ENCODE data around the gene PLOD1. TPM values are rescaled to one million over a fixed set of nuclear protein-coding genes. Genes with fewer than 3 reads are reported as not detected.

The PLOD1 gene
- polyA plus RNA-seq, 1 donor from 2014 or later: 2.1 TPM

GRCh38 chr1:12019858-12020509 lies 85.5 kb downstream of the PLOD1 start:
- Histone ChIP-seq H3K9me3 (ENCODE audit: low read length) (no peaks in the 10 kb centered on the region), H2AFZ (ENCODE audit: low read depth, low read length) (peak overlapping the region; percentile 67), H3K27ac (ENCODE audit: low read length) (peak overlapping the region; percentile 47), H3K36me3 (ENCODE audit: insufficient read depth, low read length) (no peaks in the 10 kb centered on the region), H3K4me2 (ENCODE audit: low read length) (peak overlapping the region; percentile 59), H3K27me3 (ENCODE audit: insufficient read depth, low read depth, low read length) (no peaks in the 10 kb centered on the region), H3K4me3 (ENCODE audit: low read length) (peak overlapping the region; percentile 98), H3F3A (ENCODE audit: insufficient read depth, low read length, poor library complexity, severe bottlenecking) (no peaks in the 10 kb centered on the region), H3K9ac (ENCODE audit: low read length) (peak overlapping the region; percentile 76), H3K9me2 (ENCODE audit: insufficient read depth, low read length) (no peaks in the 10 kb centered on the region), H3K79me2 (replicated peaks; ENCODE audit: insufficient read depth, low read length) (peaks cover 8% of the 10 kb centered on the region), H4K20me1 (ENCODE audit: insufficient read depth) (no peaks in the 10 kb centered on the region)
- TF ChIP-seq EP300 (conservative IDR thresholded peaks at IDR 0.05; ENCODE audit: poor library complexity, severe bottlenecking) (no peak), MXI1 (conservative IDR thresholded peaks at IDR 0.05; ENCODE audit: poor library complexity, severe bottlenecking) (no peak), SMC3 (conservative IDR thresholded peaks at IDR 0.05; ENCODE audit: poor library complexity) (no peak), EZH2 (IDR thresholded peaks at IDR 0.05; ENCODE audit: borderline replicate concordance, insufficient read depth, low read length, poor library complexity, severe bottlenecking) (no peak), RAD21 (conservative IDR thresholded peaks at IDR 0.05) (no peak)

GRCh38 chr1:12021616-12022015 lies 87.1 kb downstream of the PLOD1 start:
- Histone ChIP-seq H2AFZ (ENCODE audit: low read depth, low read length) (no peak overlapping the region), H3K9me3 (ENCODE audit: low read length) (no peaks in the 10 kb centered on the region), H4K20me1 (ENCODE audit: insufficient read depth) (no peaks in the 10 kb centered on the region), H3K9me2 (ENCODE audit: insufficient read depth, low read length) (no peaks in the 10 kb centered on the region), H3K9ac (ENCODE audit: low read length) (no peak overlapping the region), H3K79me2 (replicated peaks; ENCODE audit: insufficient read depth, low read length) (peaks cover 8% of the 10 kb centered on the region), H3K27ac (ENCODE audit: low read length) (no peak overlapping the region), H3K27me3 (ENCODE audit: insufficient read depth, low read depth, low read length) (no peaks in the 10 kb centered on the region), H3K4me3 (ENCODE audit: low read length) (no peak overlapping the region), H3K4me2 (ENCODE audit: low read length) (no peak overlapping the region), H3K36me3 (ENCODE audit: insufficient read depth, low read length) (no peaks in the 10 kb centered on the region), H3F3A (ENCODE audit: insufficient read depth, low read length, poor library complexity, severe bottlenecking) (no peaks in the 10 kb centered on the region)
- TF ChIP-seq EP300 (conservative IDR thresholded peaks at IDR 0.05; ENCODE audit: poor library complexity, severe bottlenecking) (no peak), MXI1 (conservative IDR thresholded peaks at IDR 0.05; ENCODE audit: poor library complexity, severe bottlenecking) (no peak), TAF1 (IDR thresholded peaks at IDR 0.05; ENCODE audit: low read depth) (no peak), REST (IDR thresholded peaks at IDR 0.05; ENCODE audit: borderline replicate concordance) (no peak), POLR2AphosphoS5 (IDR thresholded peaks at IDR 0.05) (no peak), CTCF (IDR thresholded peaks at IDR 0.05; ENCODE audit: poor library complexity, severe bottlenecking) (no peak), SMC3 (conservative IDR thresholded peaks at IDR 0.05; ENCODE audit: poor library complexity) (no peak), RAD21 (conservative IDR thresholded peaks at IDR 0.05) (no peak), EZH2 (IDR thresholded peaks at IDR 0.05; ENCODE audit: borderline replicate concordance, insufficient read depth, low read length, poor library complexity, severe bottlenecking) (no peak)
